ENCODE measurements around the gene LILRA1. TPM values are rescaled to one million over a fixed set of nuclear protein-coding genes. Genes with fewer than 3 reads are reported as not detected.

LILRA1 gene
- total and polyA plus RNA-seq, 9 of the 15 experiments (the other 6 are each of a cell fraction or from before 2014, with no cell fraction given) = not detected

DNA sequence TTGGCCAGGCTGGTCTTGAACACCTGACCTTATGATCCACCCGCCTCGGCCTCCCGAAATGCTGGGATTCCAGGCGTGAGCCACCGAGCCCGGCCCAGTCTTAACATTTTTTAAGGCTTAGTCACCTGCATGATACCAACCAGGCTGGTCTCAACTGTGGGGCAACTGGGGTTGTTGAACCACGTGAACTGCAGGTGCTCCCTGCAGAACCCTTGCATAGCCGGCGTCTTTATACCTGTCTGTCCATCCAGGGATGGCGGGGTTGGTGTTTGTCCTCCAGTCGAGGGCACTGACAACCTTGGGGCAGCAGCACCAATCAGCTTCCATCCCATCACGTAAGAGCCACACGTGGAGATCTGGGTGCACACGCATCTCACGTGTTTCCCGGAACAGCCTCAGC is 44.6 kb upstream of the LILRA1 start (continued):
- no peak for TF ChIP-seq CBX2 (IDR thresholded peaks at IDR 0.05; ENCODE audit: insufficient read depth, low read length, poor library complexity, severe bottlenecking)

DNA sequence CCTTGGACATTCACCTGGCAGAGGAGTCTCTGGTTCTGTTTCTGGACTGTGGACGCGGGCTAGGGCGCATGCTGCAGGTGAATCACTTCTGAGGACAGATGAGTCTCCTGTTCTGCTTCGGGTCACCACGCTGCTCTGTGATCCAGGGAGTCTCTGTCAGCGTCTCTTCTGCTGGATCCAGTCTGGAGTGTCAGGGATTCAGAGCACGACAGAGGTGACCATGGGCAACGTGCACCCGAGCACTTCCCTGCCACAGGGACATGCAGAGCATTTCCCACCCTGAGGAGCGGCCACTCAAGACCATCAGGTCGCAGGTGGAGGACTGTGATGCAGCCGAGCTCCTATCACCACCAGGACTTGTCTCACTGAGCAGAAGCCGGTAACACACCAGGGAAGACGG is 44.2 kb upstream of the LILRA1 start:
- DNase-seq (ENCODE audit: extremely low read depth in 1 of 4, low spot score in 3 of 4) (no peak), ATAC-seq (no peak), FAIRE-seq (no peak)
- in situ Hi-C loops (cut with MboI) (no loop called here), intact Hi-C loops (cut with micrococcal nuclease) (no loop called here)
- no peaks in the 10 kb centered on the region for H3K9me3 ChIP-seq (replicated peaks; ENCODE audit: control insufficient read depth, insufficient read depth, low read depth, low read length)
- 3% methylated on average over 11 of the region's 14 CpGs for WGBS (ENCODE audit: insufficient coverage, low coverage, missing lambda C conversion rate)
- H2AFZ ChIP-seq (ENCODE audit: low read depth, low read length) = no peak overlapping the region
- peaks cover 28 to 59% of the 10 kb centered on the region in 2 experiments for H3K27me3 ChIP-seq (ENCODE audit: control insufficient read depth in 2 of 2, insufficient read depth in 2 of 2, low read length in 2 of 2)
- ChIA-PET CTCF (ENCODE audit: low intra/inter-chr PET ratio) (no interaction called here), POLR2A (no interaction called here)
- H3K9ac ChIP-seq (ENCODE audit: insufficient read depth in 1 of 2, low read depth in 2 of 2, low read length in 2 of 2) = 0 out of 4 replicates have a peak overlapping the region, but pooled peaks of 1 of the 2 experiments have one; percentile 7
- BruUV-seq (replicated peaks) = no TSS peak
- no peaks in the 10 kb centered on the region for H3K79me2 ChIP-seq (ENCODE audit: control insufficient read depth, insufficient read depth, low read length)
- H3K4me1 ChIP-seq (replicated peaks in 1 of 2; ENCODE audit: control insufficient read depth in 2 of 2, insufficient read depth in 2 of 2, low read length in 2 of 2) = peaks cover 0 to 5% of the 10 kb centered on the region in 2 experiments; a peak in 2 of 5 replicates
- no peaks in the 10 kb centered on the region for H4K20me1 ChIP-seq (replicated peaks; ENCODE audit: control insufficient read depth, insufficient read depth, low read length)
- no peak overlapping the region for H3K4me2 ChIP-seq (ENCODE audit: insufficient read depth, low read length)
- no peaks in the 10 kb centered on the region for H3K36me3 ChIP-seq (ENCODE audit: control insufficient read depth, insufficient read depth, low read length)
- no peaks in the 10 kb centered on the region for H3K9me1 ChIP-seq (ENCODE audit: control insufficient read depth, insufficient read depth, low read length)
- no peak overlapping the region for H3K27ac ChIP-seq (ENCODE audit: extremely low read depth, low read depth, low read length)
- no peak overlapping the region for H3K4me3 ChIP-seq
- TF ChIP-seq FOXM1 (IDR thresholded peaks at IDR 0.05; ENCODE audit: low read depth) = no peak
- no peak for TF ChIP-seq FOXM1 (CRISPR knock-in tag; IDR thresholded peaks at IDR 0.05; ENCODE audit: low read depth)
- no peak for TF ChIP-seq ZFPM2 (CRISPR knock-in tag; IDR thresholded peaks at IDR 0.05)
- no peak for TF ChIP-seq ZNF280B (CRISPR knock-in tag; IDR thresholded peaks at IDR 0.05)
- no peak for TF ChIP-seq ZBTB33 (CRISPR knock-in tag; IDR thresholded peaks at IDR 0.05)
- no peak for TF ChIP-seq USF1 (CRISPR knock-in tag; IDR thresholded peaks at IDR 0.05)
- no peak for TF ChIP-seq LCOR (CRISPR knock-in tag; IDR thresholded peaks at IDR 0.05)
- TF ChIP-seq POLR2AphosphoS5 (IDR thresholded peaks at IDR 0.05; ENCODE audit: control insufficient read depth, insufficient read depth, low read depth, low read length) = no peak
- no peak for TF ChIP-seq SNRNP70 (optimal IDR thresholded peaks at IDR 0.05; ENCODE audit: low read depth, low read length)
- no peak for TF ChIP-seq TCF3 (CRISPR knock-in tag; IDR thresholded peaks at IDR 0.05)
- no peak for TF ChIP-seq HMGXB4 (CRISPR knock-in tag; IDR thresholded peaks at IDR 0.05)

Measured in K562 (cell line).